ENCODE results near the gene PREPL.

Gene PREPL

GRCh38 chr2:44291281-44292248, 69.7 kb downstream of the PREPL start:
- peak; percentile 39 for DNase-seq

DNA sequence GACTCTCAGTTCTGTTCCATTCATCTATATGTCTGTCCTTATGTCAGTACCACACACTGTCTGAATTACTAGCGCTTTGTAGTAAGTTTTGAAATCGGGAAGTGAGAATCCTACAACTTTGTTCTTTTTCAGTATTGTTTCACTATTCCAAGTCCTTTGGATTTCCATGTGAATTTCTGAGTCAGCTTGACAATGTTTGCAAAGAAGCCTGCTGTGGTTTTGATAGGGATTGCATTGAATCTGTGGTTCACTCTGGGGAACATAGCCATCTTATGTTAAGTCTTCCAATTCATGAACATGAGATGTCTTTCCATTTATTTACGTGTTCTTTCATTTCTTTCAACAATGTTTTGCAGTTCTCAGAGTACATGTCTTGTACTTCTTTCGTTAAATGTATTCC, 71.0 kb downstream of the PREPL start:
- DNase-seq, result no peak

- DNase-seq, result no peak
Observed at GRCh38 chr2:44286884-44287638, 74.2 kb downstream of the PREPL start.

DNA sequence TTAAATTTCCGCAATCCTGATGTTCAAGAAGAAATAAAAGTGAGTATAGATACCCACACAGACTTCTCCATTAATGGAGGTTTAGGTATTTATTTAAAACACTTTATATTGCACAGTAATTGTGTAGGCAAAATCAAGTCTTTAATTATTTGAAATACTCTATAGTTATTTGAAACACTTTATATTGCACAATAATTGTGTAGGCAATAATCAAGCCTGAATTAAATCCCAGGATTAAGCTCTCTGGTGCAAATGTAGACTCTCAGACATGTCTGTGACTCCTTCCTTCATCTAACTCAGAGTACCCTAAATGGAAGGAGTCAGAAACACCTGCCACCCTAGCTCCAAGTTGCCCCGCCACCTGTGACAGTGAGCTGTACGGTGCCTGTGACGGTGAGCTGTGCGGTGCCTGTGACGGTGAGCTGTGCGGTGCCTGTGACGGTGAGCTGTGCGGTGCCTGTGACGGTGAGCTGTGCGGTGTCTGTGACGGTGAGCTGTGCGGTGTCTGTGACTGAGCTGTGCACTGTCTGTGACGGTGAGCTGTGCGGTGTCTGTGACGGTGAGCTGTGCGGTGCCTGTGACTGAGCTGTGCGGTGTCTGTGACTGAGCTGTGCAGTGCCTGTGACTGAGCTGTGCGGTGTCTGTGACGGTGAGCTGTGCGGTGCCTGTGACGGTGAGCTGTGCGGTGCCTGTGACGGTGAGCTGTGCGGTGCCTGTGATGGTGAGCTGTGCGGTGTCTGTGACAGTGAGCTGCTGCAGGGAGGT, 75.0 kb downstream of the PREPL start:
- no peak for DNase-seq

DNA sequence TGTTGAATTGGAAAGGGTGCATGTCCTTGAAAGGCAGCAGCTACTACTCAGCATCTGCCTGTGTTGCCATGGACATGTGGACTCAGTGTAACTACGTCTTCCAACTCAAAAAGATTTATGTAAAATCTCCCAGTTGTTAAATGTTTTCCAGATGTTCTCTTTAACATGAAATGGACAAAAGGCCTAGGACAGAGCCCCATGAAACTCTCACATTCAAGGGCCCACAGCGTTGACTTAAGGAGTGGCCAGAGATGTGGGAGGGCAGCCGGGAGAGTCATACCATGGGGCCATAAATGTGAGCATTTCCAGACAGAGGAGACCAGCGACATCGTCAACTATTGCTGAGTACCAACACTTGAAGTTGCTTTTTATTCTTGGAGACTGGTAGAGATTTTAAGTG, 76.1 kb downstream of the PREPL start:
- no peak for DNase-seq

DNA sequence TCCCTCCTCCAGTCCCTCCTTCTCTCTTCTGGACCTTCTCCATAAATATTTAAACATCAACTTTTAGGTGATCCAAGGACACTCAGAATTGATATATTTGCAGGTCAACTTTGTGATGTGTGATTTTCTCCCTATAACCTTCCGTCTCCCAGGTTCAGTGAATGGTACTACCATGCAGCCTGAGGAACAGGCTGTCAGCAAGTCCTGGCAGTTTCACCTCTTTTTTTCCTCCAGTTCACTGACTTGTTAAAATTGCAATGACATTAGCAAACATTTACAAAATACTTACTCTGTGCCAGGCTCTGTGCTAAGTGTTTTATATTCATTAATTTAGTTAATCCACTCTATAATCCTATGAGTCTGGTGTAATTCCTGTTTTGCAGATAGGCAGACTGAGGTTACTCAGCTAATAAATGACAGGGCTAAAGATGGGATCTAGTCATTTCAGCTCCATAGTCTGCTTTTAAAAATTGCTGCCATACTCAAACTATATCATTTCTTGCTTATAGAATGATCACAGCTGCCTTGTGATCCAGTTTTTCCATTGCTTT, 78.1 kb downstream of the PREPL start:
- no peak for DNase-seq

- DNase-seq, result no peak
Observed at GRCh38 chr2:44280869-44281268, 80.4 kb downstream of the PREPL start.

DNA sequence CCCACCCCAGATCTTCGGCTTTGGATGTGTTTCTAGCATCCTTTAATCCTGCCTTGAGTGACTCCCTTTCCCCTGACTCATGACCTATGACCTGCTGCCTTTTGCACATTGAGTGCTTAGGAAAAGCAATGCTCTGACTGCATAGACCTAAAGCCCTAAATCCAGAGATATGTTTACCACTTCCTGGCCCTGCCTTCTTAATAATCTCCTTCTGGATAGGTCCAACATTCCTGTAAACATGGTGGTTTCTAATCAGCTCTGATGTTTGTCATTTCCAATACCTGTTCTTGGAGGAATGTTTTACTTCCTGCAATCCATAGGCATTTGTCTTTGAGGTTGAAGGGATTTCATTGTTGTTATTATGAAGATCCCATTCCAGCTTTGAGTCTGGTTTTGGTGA, 83.8 kb downstream of the PREPL start:
- no peak for DNase-seq

DNA sequence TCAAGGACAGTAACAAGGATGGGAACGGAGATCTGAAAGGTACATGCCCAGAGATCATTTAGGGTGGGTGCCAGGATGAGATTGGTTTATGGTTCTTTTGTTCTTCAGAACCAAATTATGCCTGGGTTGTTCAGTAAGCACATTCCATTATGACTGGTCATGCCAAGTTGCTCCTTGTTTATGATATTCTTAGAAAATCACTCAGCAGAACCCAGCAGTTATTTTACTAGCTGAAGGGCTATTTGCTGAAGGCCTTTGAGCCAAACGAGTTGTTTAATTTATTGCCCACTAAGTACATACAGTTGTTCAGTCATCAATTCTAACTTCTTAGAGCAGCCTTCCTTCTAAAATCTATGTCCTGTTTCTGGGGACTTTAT, 85.4 kb downstream of the PREPL start:
- DNase-seq, result no peak

GRCh38 chr2:44273596-44273995, 87.7 kb downstream of the PREPL start:
- DNase-seq, result no peak

GRCh38 chr2:44273076-44273475, 88.2 kb downstream of the PREPL start:
- no peak for DNase-seq

GRCh38 chr2:44271296-44271695, 90.0 kb downstream of the PREPL start:
- DNase-seq, result no peak

DNA sequence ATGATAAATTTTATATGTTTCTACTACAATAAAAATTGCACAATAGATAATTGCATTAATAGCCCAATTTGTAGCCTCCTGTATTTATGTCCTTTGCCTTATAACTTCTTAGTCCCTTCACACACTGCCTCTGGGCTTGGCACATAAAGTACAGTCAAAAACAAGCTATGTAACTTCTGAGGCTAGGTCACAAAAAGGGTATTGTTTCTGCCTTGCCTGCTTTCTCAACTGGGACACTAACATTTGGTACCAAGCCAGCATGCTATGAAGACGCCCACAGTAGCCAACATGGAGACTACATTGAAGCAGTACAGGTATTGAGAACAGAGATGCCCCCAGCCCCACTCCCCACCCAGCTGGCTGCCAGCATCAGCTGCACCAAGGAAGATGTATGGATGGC, 91.5 kb downstream of the PREPL start:
- DNase-seq, result no peak

DNA sequence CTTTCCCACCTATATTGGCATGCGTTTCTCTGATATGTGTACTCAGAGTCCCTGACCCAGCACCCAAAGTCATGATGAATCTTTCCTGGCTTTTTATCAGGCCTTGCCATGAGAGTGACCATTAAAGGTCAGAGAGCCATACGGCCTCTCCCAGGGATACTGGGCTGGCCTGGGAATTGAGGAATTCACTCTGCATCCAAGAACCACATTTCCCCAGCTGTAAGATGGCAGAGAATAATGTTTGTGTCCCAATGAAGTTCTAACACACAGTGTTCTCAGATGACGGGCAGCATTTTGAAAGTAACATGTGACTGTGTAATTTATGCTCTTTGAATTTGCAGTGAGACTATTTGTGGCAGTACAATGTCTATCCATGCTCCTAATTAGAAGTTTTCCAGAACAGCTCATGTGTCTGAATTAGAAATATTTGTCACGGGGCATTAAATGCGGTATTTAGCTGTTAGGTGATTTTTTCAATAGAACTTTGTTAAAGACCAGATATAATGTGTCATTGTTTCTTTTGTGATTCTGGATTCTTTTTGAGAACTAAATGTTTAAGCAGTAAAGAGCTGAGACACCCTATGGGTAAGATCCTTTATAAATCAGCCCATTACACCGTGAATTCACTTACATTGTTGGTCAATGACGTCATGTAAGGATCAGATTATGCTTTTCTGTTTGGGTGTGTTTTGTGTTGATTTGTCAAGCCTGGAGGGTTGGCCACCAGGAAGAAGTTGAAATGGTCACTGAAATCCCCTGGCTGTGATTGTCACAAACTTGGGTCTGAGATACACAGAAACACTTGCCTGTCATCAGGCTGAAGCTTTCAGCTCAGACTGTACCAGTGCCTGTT, 93.3 kb downstream of the PREPL start:
- peak; percentile 4 for DNase-seq

All from retina (tissue), 1 donor.